GM12891 (cell line): Measurements from ENCODE around the gene MFSD12.
"Not testable (repeated sequence)": the region's sequence is repeated elsewhere in the genome, so short reads cannot be mapped to it uniquely, and the experiment has no call there.

Experiments used
- DNase-seq: peaks from one replicate; pipeline ENCODE4 v3.0.0; 2011; ENCODE audit warnings: low spot score; ENCODE audit not compliant: insufficient read length
- FAIRE-seq: peaks from 2 replicates; lab custom pipeline; 2011; peaks lifted over from hg19 to GRCh38; lab: Jason Lieb, UNC
- PAX5 ChIP-seq: IDR thresholded peaks from 2 replicates; pipeline ENCODE4 v1.6.1; 2011; ENCODE audit warnings: low read length, moderate library complexity, mild to moderate bottlenecking; ENCODE audit not compliant: insufficient read depth, severe bottlenecking
- POLR2A ChIP-seq: IDR thresholded peaks from 2 replicates; pipeline ENCODE4 v1.6.1; 2011; ENCODE audit warnings: low read depth, low read length, control low read depth
- POLR2AphosphoS5 ChIP-seq: IDR thresholded peaks from 2 replicates; pipeline ENCODE4 v1.6.1; 2011; ENCODE audit warnings: low read depth, low read length, control low read depth
- POU2F2 ChIP-seq: IDR thresholded peaks from 2 replicates; pipeline ENCODE4 v1.6.1; 2011; ENCODE audit warnings: low read depth, mild to moderate bottlenecking, control low read depth, low read length, moderate library complexity
- SPI1 ChIP-seq: IDR thresholded peaks from 2 replicates; pipeline ENCODE4 v1.6.1; 2011; ENCODE audit warnings: low read depth, low read length, control low read depth
- TAF1 ChIP-seq: IDR thresholded peaks from 2 replicates; pipeline ENCODE4 v1.6.1; 2011; ENCODE audit warnings: low read depth, low read length, control low read depth

The MFSD12 gene

GRCh38 chr19:3586127-3586626 lies 28.8 kb upstream of the MFSD12 start:
- DNase-seq, result no peak
- no peak for TF ChIP-seq POLR2A
- no peak for TF ChIP-seq TAF1
- TF ChIP-seq PAX5, result no peak
- no peak for TF ChIP-seq POLR2AphosphoS5
- no peak for TF ChIP-seq POU2F2
- no peak for TF ChIP-seq SPI1
- no peak for FAIRE-seq

GRCh38 chr19:3585301-3586126 lies 28.1 kb upstream of the MFSD12 start, which contains the start of gene GIPC3:
Gene GIPC3 (plus strand): TSS chr19:3585478. CDS start chr19:3585598, 120 bp downstream.
- TF ChIP-seq PAX5 (no peak), TAF1 (no peak)
- FAIRE-seq (no peak), DNase-seq (no peak)

GRCh38 chr19:3584036-3584802 lies 26.8 kb upstream of the MFSD12 start:
- DNase-seq, FAIRE-seq: not testable (repeated sequence)

GRCh38 chr19:3581792-3582191 lies 24.4 kb upstream of the MFSD12 start:
- not testable (repeated sequence) for FAIRE-seq

GRCh38 chr19:3580156-3580934 lies 23.0 kb upstream of the MFSD12 start:
- DNase-seq (no peak), FAIRE-seq (no peak)
- TF ChIP-seq SPI1 (no peak), POLR2A (no peak), POU2F2 (no peak), POLR2AphosphoS5 (no peak), PAX5 (no peak), TAF1 (no peak)

More at GRCh38 chr19:3581792-3582191, 24.4 kb upstream of the MFSD12 start:
- not testable (repeated sequence) for DNase-seq

- no peak for FAIRE-seq
- TF ChIP-seq SPI1, result no peak
- no peak for TF ChIP-seq POU2F2
- DNase-seq, result no peak
These were observed 21.0 kb upstream of the MFSD12 start for GRCh38 chr19:3578390-3578789.

- no peak for DNase-seq
- FAIRE-seq, result no peak
- TF ChIP-seq TAF1 (no peak), POU2F2 (no peak), POLR2A (no peak), PAX5 (no peak), POLR2AphosphoS5 (no peak), SPI1 (no peak)
These were observed 20.4 kb upstream of the MFSD12 start for GRCh38 chr19:3577723-3578344.

- no peak for DNase-seq
- FAIRE-seq, result no peak
These were observed 19.5 kb upstream of the MFSD12 start for GRCh38 chr19:3576696-3577443.

GRCh38 chr19:3575949-3576673 lies 18.7 kb upstream of the MFSD12 start:
- DNase-seq (no peak), FAIRE-seq (no peak)
- TF ChIP-seq POU2F2 (no peak), POLR2AphosphoS5 (no peak)

More at GRCh38 chr19:3576696-3577443, 19.5 kb upstream of the MFSD12 start:
- TF ChIP-seq SPI1 (no peak), TAF1 (no peak), PAX5 (no peak), POU2F2 (no peak), POLR2A (no peak), POLR2AphosphoS5 (no peak)
